PC-9 (cell line): ENCODE measurements around the gene MAST4. TPM values are rescaled to one million over a fixed set of nuclear protein-coding genes. Genes with fewer than 3 reads are reported as not detected.

Experiments used
- BruUV-seq: library from RNA; stranded (reverse); fragments of 400-500 nt; replicated peaks from 2 replicates; lab custom pipeline; 2021; lab: Mats Ljungman, UMichigan
- CTCF ChIA-PET: fragments of 300-600 bp; sonication (Branson Sonifier 250); formaldehyde crosslinking; loops from one replicate; lab custom pipeline; 2022; ENCODE audit warnings: antibody characterized with exemption; lab: Charles Lee
- POLR2A ChIA-PET: fragments of 300-600 bp; sonication (Branson Sonifier 250); formaldehyde crosslinking; loops from one replicate; lab custom pipeline; 2022; ENCODE audit warnings: antibody characterized with exemption; ENCODE audit not compliant: unreplicated experiment; lab: Charles Lee
- DNase-seq, 2 experiments: peaks; one replicate each; pipeline versions ENCODE4 v3.0.0 to v3.0.0-alpha.2; 2015 to 2022; ENCODE audit warnings: mixed read lengths in 1 of 2
- H2AFZ ChIP-seq: fragments of 200-600 bp; sonication (generic); 2 replicates; pipeline ENCODE4 v1.8.1; 2017; ENCODE audit warnings: antibody characterized with exemption
- H3F3A ChIP-seq: fragments of 200-600 bp; sonication (generic); 2 replicates; pipeline ENCODE4 v1.8.1; 2017; ENCODE audit warnings: antibody characterized with exemption, mild to moderate bottlenecking, low read depth; ENCODE audit not compliant: insufficient read depth
- H3K27ac ChIP-seq: fragments of 200-600 bp; sonication (generic); 2 replicates; pipeline ENCODE4 v1.6.1; 2016; ENCODE audit warnings: mixed run types
- H3K27me3 ChIP-seq: fragments of 200-600 bp; sonication (generic); 2 replicates; pipeline ENCODE4 v1.6.1; 2016; ENCODE audit warnings: low read depth, mixed run types; ENCODE audit not compliant: insufficient read depth
- H3K36me3 ChIP-seq: fragments of 200-600 bp; sonication (generic); 2 replicates; pipeline ENCODE4 v1.6.1; 2016; ENCODE audit warnings: low read depth, mixed run types
- H3K4me1 ChIP-seq: fragments of 200-600 bp; sonication (generic); replicated peaks from 2 replicates; pipeline ENCODE4 v1.6.1; 2016; ENCODE audit warnings: mixed run types; ENCODE audit not compliant: insufficient read depth
- H3K4me2 ChIP-seq: fragments of 200-600 bp; sonication (generic); 2 replicates; pipeline ENCODE4 v1.6.1; 2017; ENCODE audit warnings: mixed run types
- H3K4me3 ChIP-seq: fragments of 200-600 bp; sonication (generic); 2 replicates; pipeline ENCODE4 v1.6.1; 2016; ENCODE audit warnings: mixed run types
- H3K79me2 ChIP-seq: fragments of 200-600 bp; sonication (generic); 2 replicates; pipeline ENCODE4 v1.6.1; 2017; ENCODE audit warnings: low read depth, mixed run types
- H3K9me2 ChIP-seq: fragments of 200-600 bp; sonication (generic); 2 replicates; pipeline ENCODE4 v1.8.1; 2017; ENCODE audit warnings: mild to moderate bottlenecking; ENCODE audit not compliant: insufficient read depth
- H3K9me3 ChIP-seq: fragments of 200-600 bp; sonication (generic); 2 replicates; pipeline ENCODE4 v1.8.1; 2016; ENCODE audit warnings: low read depth; ENCODE audit not compliant: insufficient read depth
- H4K20me1 ChIP-seq: fragments of 200-600 bp; sonication (generic); 2 replicates; pipeline ENCODE4 v1.8.1; 2017; ENCODE audit not compliant: insufficient read depth
- EZH2 ChIP-seq: fragments of 200-600 bp; sonication (generic); IDR thresholded peaks from 2 replicates; pipeline ENCODE4 v1.8.0; 2017; ENCODE audit warnings: antibody characterized with exemption, low read depth
- intact Hi-C: fragments of 100-400 bp; cut with micrococcal nuclease; formaldehyde crosslinking; loops from one replicate; pipeline ENCODE4 v1.10.0; 2022; ENCODE audit not compliant: unreplicated experiment
- total RNA-seq: library from RNA; stranded (reverse); gene quantifications from 2 replicates; pipeline ENCODE4 v1.2.3, GENCODE V29; 2021
- TF ChIP-seq, protein P1 (sequence below): fragments of 200-600 bp; sonication (generic); conservative IDR thresholded peaks from 2 replicates; pipeline ENCODE4 v1.6.1; 2017; ENCODE audit warnings: mixed run types, antibody characterized with exemption, mild to moderate bottlenecking, moderate library complexity

The MAST4 gene
- total RNA-seq, 1 experiment from 2014 or later = 19.3 TPM

- Histone ChIP-seq H3K4me1 (no peaks in the 10 kb centered on the region), H3K27me3 (no peaks in the 10 kb centered on the region), H3K79me2 (no peaks in the 10 kb centered on the region), H3K36me3 (no peaks in the 10 kb centered on the region), H2AFZ (no peak overlapping the region), H4K20me1 (no peaks in the 10 kb centered on the region), H3K9me2 (no peaks in the 10 kb centered on the region), H3K27ac (no peak overlapping the region), H3K4me3 (no peak overlapping the region), H3K4me2 (no peak overlapping the region), H3K9me3 (no peaks in the 10 kb centered on the region), H3F3A (no peaks in the 10 kb centered on the region)
- TF ChIP-seq, protein P1, sequence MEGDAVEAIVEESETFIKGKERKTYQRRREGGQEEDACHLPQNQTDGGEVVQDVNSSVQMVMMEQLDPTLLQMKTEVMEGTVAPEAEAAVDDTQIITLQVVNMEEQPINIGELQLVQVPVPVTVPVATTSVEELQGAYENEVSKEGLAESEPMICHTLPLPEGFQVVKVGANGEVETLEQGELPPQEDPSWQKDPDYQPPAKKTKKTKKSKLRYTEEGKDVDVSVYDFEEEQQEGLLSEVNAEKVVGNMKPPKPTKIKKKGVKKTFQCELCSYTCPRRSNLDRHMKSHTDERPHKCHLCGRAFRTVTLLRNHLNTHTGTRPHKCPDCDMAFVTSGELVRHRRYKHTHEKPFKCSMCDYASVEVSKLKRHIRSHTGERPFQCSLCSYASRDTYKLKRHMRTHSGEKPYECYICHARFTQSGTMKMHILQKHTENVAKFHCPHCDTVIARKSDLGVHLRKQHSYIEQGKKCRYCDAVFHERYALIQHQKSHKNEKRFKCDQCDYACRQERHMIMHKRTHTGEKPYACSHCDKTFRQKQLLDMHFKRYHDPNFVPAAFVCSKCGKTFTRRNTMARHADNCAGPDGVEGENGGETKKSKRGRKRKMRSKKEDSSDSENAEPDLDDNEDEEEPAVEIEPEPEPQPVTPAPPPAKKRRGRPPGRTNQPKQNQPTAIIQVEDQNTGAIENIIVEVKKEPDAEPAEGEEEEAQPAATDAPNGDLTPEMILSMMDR = no peak
- TF ChIP-seq EZH2 = no peak
- POLR2A ChIA-PET = no interaction called here
- intact Hi-C loops = no loop called here
- CTCF ChIA-PET = no interaction called here
- BruUV-seq = no TSS peak
- no peak for DNase-seq
Observed at GRCh38 chr5:66861402-66861801, 265.2 kb downstream of the MAST4 start.

GRCh38 chr5:66862020-66862419 lies 265.8 kb downstream of the MAST4 start:
- CTCF ChIA-PET = no interaction called here
- POLR2A ChIA-PET = no interaction called here
- intact Hi-C loops = no loop called here

GRCh38 chr5:66863243-66864170 lies 267.3 kb downstream of the MAST4 start:
- no peak for TF ChIP-seq EZH2
- TF ChIP-seq, protein P1 = no peak
- no TSS peak for BruUV-seq

More at GRCh38 chr5:66862020-66862419, 265.8 kb downstream of the MAST4 start:
- no peaks in the 10 kb centered on the region for H3K9me3 ChIP-seq
- no peaks in the 10 kb centered on the region for H3F3A ChIP-seq
- no peaks in the 10 kb centered on the region for H4K20me1 ChIP-seq
- no peaks in the 10 kb centered on the region for H3K9me2 ChIP-seq
- DNase-seq = no peak
- H3K27ac ChIP-seq = no peak overlapping the region
- no peaks in the 10 kb centered on the region for H3K4me1 ChIP-seq
- no peak for TF ChIP-seq EZH2
- TF ChIP-seq, protein P1 = no peak
- no peaks in the 10 kb centered on the region for H3K27me3 ChIP-seq
- no peaks in the 10 kb centered on the region for H3K36me3 ChIP-seq
- no peak overlapping the region for H3K4me2 ChIP-seq
- H3K79me2 ChIP-seq = no peaks in the 10 kb centered on the region
- BruUV-seq = no TSS peak
- no peak overlapping the region for H3K4me3 ChIP-seq
- no peak overlapping the region for H2AFZ ChIP-seq

More at GRCh38 chr5:66863243-66864170, 267.3 kb downstream of the MAST4 start:
- peaks cover 14% of the 10 kb centered on the region for H3K4me1 ChIP-seq
- no peak overlapping the region for H3K4me3 ChIP-seq
- H3K27ac ChIP-seq = no peak overlapping the region
- CTCF ChIA-PET = interaction anchor here (0.6 kb wide), 1 partner anchor 15 kb away, joined by 3 read pairs; no protein-coding TSS in a partner anchor
- POLR2A ChIA-PET = no interaction called here
- no peaks in the 10 kb centered on the region for H3K9me3 ChIP-seq
- H2AFZ ChIP-seq = no peak overlapping the region
- no peaks in the 10 kb centered on the region for H3K9me2 ChIP-seq
- no peaks in the 10 kb centered on the region for H4K20me1 ChIP-seq
- intact Hi-C loops = loop anchor here (2.0 kb wide), 2 partner anchors 49 to 693 kb away; no protein-coding TSS in a partner anchor
- no peak overlapping the region for H3K4me2 ChIP-seq
- H3F3A ChIP-seq = peaks cover 8% of the 10 kb centered on the region; the same call in 1 of the 2 replicates
- no peaks in the 10 kb centered on the region for H3K27me3 ChIP-seq
- DNase-seq = no peak
- H3K36me3 ChIP-seq = no peaks in the 10 kb centered on the region
- H3K79me2 ChIP-seq = no peaks in the 10 kb centered on the region
